ENCODE measurements around the gene CFAP119. TPM values are rescaled to one million over a fixed set of nuclear protein-coding genes. Genes with fewer than 3 reads are reported as not detected.

The CFAP119 gene
- total and polyA plus RNA-seq, 7 experiments from 2014 or later = 0.41 to 5.9 (median 2.8) TPM

DNA sequence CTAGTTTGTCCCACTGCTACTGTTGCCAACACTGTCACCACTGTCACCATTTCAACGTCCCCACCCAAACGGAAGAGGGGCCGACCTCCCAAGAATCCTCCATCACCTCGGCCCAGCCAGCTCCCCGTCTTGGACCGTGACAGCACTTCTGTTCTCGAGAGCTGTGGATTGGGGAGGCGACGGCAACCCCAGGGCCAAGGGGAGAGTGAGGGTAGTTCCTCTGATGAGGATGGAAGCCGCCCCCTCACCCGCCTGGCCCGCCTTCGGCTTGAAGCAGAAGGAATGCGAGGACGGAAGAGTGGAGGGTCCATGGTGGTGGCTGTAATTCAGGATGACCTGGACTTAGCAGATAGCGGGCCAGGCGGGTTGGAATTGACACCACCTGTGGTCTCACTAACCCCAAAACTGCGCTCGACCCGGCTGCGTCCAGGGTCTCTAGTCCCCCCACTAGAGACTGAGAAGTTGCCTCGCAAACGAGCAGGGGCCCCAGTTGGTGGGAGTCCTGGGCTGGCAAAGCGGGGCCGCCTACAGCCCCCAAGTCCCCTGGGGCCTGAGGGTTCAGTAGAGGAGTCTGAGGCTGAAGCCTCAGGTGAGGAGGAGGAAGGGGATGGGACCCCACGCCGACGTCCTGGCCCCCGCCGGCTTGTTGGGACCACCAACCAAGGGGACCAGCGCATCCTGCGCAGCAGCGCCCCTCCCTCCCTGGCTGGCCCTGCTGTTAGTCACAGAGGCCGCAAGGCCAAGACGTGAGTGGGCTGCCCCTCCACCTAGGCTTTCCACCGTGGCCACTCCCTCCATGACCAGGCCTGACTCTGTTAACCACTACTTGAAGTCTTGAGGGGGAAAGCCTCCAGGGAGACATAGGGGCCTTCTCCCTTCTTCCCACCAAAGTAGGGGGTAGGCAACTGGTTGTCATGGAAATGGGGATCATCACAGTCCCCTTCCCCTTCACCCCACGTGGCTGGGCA lies 22.6 kb downstream of the CFAP119 start:
- intact Hi-C loops (cut with micrococcal nuclease) = no loop called here
- no peak for DNase-seq
- peaks cover 7 to 45% (median 19%) of the 10 kb centered on the region in 5 donors for H3K36me3 Mint-ChIP-seq

DNA sequence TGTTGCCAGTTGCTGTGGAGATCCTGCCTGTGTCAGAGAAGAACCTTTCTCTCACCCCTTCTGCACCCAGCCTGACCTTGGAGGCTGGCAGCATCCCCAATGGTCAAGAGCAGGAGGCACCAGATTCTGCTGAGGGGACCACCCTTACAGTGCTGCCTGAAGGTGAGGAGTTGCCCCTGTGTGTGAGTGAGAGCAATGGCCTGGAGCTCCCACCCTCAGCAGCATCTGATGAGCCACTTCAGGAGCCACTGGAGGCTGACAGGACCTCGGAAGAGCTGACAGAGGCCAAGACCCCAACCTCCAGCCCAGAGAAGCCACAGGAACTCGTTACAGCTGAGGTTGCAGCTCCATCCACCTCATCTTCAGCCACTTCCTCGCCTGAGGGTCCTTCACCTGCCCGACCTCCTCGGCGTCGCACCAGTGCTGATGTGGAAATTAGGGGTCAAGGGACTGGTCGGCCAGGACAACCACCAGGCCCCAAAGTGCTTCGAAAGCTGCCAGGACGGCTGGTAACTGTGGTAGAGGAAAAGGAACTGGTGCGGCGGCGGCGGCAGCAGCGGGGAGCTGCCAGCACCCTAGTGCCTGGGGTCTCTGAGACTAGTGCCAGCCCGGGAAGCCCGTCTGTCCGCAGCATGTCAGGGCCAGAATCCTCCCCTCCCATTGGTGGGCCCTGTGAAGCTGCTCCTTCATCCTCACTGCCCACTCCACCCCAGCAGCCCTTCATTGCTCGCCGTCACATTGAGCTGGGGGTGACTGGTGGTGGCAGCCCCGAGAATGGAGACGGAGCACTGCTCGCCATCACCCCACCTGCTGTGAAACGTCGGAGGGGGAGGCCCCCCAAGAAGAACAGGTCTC lies 23.8 kb downstream of the CFAP119 start:
- intact Hi-C loops (cut with micrococcal nuclease) = no loop called here

More for the DNA sequence above, 22.6 kb downstream of the CFAP119 start:
- Mint-ChIP-seq H3K9me3 (no peaks in the 10 kb centered on the region), H3K27me3 (no peaks in the 10 kb centered on the region), H3K27ac (peak overlapping the region in 1 of 9 donors; percentile 33), H3K4me1 (peaks cover 6 to 15% (median 9%) of the 10 kb centered on the region in 7 donors), H3K4me3 (no peak overlapping the region)
- Histone ChIP-seq H3K4me1 (ENCODE audit: control insufficient read depth in 2 of 2, insufficient read depth in 2 of 2, low read length in 2 of 2) (no peaks in the 10 kb centered on the region), H3K9me3 (ENCODE audit: control insufficient read depth in 2 of 3, low read length in 3 of 3) (no peaks in the 10 kb centered on the region), H3K27me3 (ENCODE audit: control insufficient read depth in 2 of 2, insufficient read depth in 2 of 2, low read length in 2 of 2) (no peaks in the 10 kb centered on the region), H3K4me3 (ENCODE audit: low read length) (no peak overlapping the region), H3K36me3 (ENCODE audit: control insufficient read depth in 2 of 3, insufficient read depth in 3 of 3, low read length in 3 of 3) (peaks cover 17 to 72% (median 23%) of the 10 kb centered on the region in 3 experiments), H3K27ac (ENCODE audit: low read depth, low read length) (no peak overlapping the region)
- no peak for ATAC-seq
- POLR2A ChIA-PET = no interaction called here
- CTCF ChIA-PET = no interaction called here

DNA sequence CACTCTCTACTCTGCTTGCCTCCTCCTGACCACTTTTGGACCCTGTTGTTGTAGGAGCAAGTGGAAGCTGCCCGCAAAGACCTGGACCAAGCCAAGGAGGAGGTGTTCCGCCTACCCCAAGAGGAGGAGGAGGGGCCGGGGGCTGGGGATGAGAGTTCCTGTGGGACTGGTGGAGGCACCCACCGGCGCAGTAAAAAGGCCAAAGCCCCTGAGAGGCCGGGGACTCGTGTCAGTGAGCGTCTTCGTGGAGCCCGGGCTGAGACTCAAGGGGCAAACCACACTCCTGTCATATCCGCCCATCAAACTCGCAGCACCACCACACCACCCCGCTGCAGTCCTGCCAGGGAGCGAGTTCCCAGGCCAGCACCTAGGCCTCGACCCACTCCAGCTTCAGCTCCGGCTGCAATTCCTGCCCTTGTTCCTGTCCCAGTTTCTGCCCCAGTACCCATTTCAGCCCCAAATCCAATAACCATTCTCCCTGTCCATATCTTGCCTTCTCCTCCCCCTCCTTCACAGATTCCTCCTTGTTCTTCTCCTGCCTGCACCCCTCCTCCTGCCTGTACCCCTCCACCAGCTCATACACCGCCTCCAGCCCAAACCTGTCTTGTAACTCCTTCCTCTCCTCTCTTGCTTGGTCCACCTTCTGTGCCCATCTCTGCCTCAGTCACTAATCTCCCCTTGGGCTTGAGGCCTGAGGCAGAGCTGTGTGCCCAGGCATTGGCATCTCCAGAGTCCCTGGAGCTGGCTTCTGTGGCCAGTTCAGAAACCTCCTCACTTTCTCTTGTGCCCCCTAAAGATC lies 24.7 kb downstream of the CFAP119 start:
- Histone ChIP-seq H3K27me3 (ENCODE audit: control insufficient read depth in 2 of 2, insufficient read depth in 2 of 2, low read length in 2 of 2) (no peaks in the 10 kb centered on the region), H3K27ac (ENCODE audit: low read depth, low read length) (no peak overlapping the region), H3K4me1 (ENCODE audit: control insufficient read depth in 2 of 2, insufficient read depth in 2 of 2, low read length in 2 of 2) (no peaks in the 10 kb centered on the region), H3K9me3 (ENCODE audit: control insufficient read depth in 2 of 3, low read length in 3 of 3) (no peaks in the 10 kb centered on the region), H3K4me3 (ENCODE audit: low read length) (no peak overlapping the region), H3K36me3 (ENCODE audit: control insufficient read depth in 2 of 3, insufficient read depth in 3 of 3, low read length in 3 of 3) (peaks cover 27 to 79% (median 33%) of the 10 kb centered on the region in 3 experiments)
- ATAC-seq = no peak
- H3K9me3 Mint-ChIP-seq = no peaks in the 10 kb centered on the region
- no peak for DNase-seq
- peaks cover 7 to 53% (median 28%) of the 10 kb centered on the region in 5 donors for H3K36me3 Mint-ChIP-seq
- H3K4me3 Mint-ChIP-seq = no peak overlapping the region
- peak overlapping the region in 1 of 9 donors; percentile 41 for H3K27ac Mint-ChIP-seq
- ChIA-PET CTCF (interaction anchor here (0.6 kb wide), 1 partner anchor 20 kb away, joined by 3 read pairs; no protein-coding TSS in a partner anchor), POLR2A (interaction anchor here (1.0 to 3.3 kb wide), 2 partner anchors 8 to 10 kb away, joined by 4 to 15 read pairs; partner anchors contain the start of gene PHKG2)
- intact Hi-C loops (cut with micrococcal nuclease) = no loop called here
- no peaks in the 10 kb centered on the region for H3K27me3 Mint-ChIP-seq
- peaks cover 6 to 15% (median 9%) of the 10 kb centered on the region in 7 donors for H3K4me1 Mint-ChIP-seq

More for the DNA sequence above, 23.8 kb downstream of the CFAP119 start:
- Mint-ChIP-seq H3K4me1 (peaks cover 6 to 15% (median 9%) of the 10 kb centered on the region in 7 donors), H3K36me3 (peaks cover 7 to 50% (median 29%) of the 10 kb centered on the region in 5 donors), H3K27ac (peak overlapping the region in 2 of 9 donors; percentile 41 to 70), H3K4me3 (no peak overlapping the region), H3K27me3 (no peaks in the 10 kb centered on the region), H3K9me3 (no peaks in the 10 kb centered on the region)
- H3K9me3 ChIP-seq (ENCODE audit: control insufficient read depth in 2 of 3, low read length in 3 of 3) = no peaks in the 10 kb centered on the region
- no peaks in the 10 kb centered on the region for H3K4me1 ChIP-seq (ENCODE audit: control insufficient read depth in 2 of 2, insufficient read depth in 2 of 2, low read length in 2 of 2)
- ChIA-PET CTCF (interaction anchor here (0.6 kb wide), 1 partner anchor 20 kb away, joined by 3 read pairs; no protein-coding TSS in a partner anchor), POLR2A (interaction anchor here (0.7 to 3.3 kb wide), 3 partner anchors 9 to 172 kb away, joined by 3 to 15 read pairs (median 4); partner anchors contain the start of gene PHKG2)
- peaks cover 27 to 76% (median 30%) of the 10 kb centered on the region in 3 experiments for H3K36me3 ChIP-seq (ENCODE audit: control insufficient read depth in 2 of 3, insufficient read depth in 3 of 3, low read length in 3 of 3)
- ATAC-seq = no peak
- DNase-seq = no peak
- H3K27me3 ChIP-seq (ENCODE audit: control insufficient read depth in 2 of 2, insufficient read depth in 2 of 2, low read length in 2 of 2) = no peaks in the 10 kb centered on the region
- no peak overlapping the region for H3K27ac ChIP-seq (ENCODE audit: low read depth, low read length)
- H3K4me3 ChIP-seq (ENCODE audit: low read length) = no peak overlapping the region

DNA sequence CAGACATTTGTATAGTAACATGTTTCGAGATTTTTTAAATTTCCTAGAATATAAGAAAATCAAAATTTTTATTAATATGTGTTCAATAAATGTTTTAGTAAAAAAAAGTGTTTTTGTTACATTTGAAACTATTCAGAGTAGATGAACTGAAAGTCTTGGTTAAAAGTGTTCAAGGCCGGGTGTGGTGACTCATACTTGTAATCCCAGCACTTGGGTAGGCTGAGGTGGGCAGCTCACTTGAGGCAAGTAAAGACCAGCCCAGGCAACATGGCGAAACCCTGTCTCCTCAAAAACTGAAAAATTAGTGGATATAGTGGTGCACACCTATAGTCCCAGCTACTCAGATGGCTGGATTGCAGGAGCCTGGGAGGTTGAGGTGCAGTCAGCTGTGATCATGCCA lies 30.5 kb downstream of the CFAP119 start:
- no peak overlapping the region for H3K4me3 ChIP-seq (ENCODE audit: low read length)
- intact Hi-C loops (cut with micrococcal nuclease) = no loop called here
- H3K27ac ChIP-seq (ENCODE audit: low read depth, low read length) = no peak overlapping the region
- H3K4me3 Mint-ChIP-seq = no peak overlapping the region
- H3K36me3 ChIP-seq (ENCODE audit: control insufficient read depth in 2 of 3, insufficient read depth in 3 of 3, low read length in 3 of 3) = peaks cover 20 to 77% (median 31%) of the 10 kb centered on the region in 3 experiments
- H3K4me1 Mint-ChIP-seq = peaks cover 0 to 12% (median 2%) of the 10 kb centered on the region in 7 donors
- H3K4me1 ChIP-seq (ENCODE audit: control insufficient read depth in 2 of 2, insufficient read depth in 2 of 2, low read length in 2 of 2) = no peaks in the 10 kb centered on the region
- no peaks in the 10 kb centered on the region for H3K9me3 Mint-ChIP-seq
- no peaks in the 10 kb centered on the region for H3K27me3 ChIP-seq (ENCODE audit: control insufficient read depth in 2 of 2, insufficient read depth in 2 of 2, low read length in 2 of 2)
- H3K9me3 ChIP-seq (ENCODE audit: control insufficient read depth in 2 of 3, low read length in 3 of 3) = no peaks in the 10 kb centered on the region
- ATAC-seq (no peak), DNase-seq (no peak)
- peak overlapping the region in 1 of 9 donors; percentile 14 for H3K27ac Mint-ChIP-seq
- ChIA-PET CTCF (no interaction called here), POLR2A (interaction anchor here (0.7 kb wide), 1 partner anchor 21 kb away, joined by 3 read pairs; no protein-coding TSS in a partner anchor)
- H3K36me3 Mint-ChIP-seq = peaks cover 0 to 50% (median 30%) of the 10 kb centered on the region in 5 donors
- H3K27me3 Mint-ChIP-seq = no peaks in the 10 kb centered on the region

DNA sequence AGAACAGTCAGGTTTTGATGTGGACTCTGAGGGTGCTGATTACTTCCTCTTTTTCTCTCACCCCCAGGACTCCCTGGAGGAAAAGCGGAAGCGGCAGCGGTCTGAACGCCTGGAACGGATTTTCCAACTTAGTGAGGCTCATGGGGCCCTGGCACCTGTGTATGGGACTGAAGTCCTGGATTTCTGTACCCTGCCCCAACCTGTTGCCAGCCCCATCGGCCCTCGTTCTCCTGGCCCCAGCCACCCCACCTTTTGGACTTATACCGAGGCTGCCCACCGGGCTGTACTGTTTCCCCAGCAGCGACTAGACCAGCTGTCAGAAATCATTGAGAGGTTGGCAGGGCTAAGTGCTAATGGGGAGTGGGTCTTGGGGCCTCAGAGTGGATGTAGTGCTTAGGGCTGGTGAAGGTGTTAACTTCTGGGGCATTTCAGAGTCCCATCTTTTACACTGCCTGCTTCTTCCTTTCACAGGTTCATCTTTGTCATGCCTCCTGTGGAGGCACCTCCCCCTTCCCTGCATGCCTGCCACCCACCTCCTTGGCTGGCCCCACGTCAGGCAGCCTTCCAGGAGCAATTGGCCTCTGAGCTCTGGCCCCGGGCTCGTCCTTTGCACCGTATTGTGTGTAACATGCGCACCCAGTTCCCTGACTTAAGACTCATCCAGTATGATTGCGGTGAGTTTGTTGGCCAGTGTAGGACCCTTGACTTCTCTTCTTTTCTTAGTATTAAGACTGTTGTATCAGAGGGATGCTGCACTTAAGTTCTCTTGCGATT lies 32.8 kb downstream of the CFAP119 start:
- Mint-ChIP-seq H3K27ac (peak overlapping the region in 2 of 9 donors; percentile 29 to 50), H3K4me1 (peaks cover 0 to 15% (median 5%) of the 10 kb centered on the region in 7 donors), H3K4me3 (no peak overlapping the region), H3K9me3 (no peaks in the 10 kb centered on the region), H3K27me3 (no peaks in the 10 kb centered on the region), H3K36me3 (peaks cover 5 to 50% (median 32%) of the 10 kb centered on the region in 5 donors)
- no peaks in the 10 kb centered on the region for H3K9me3 ChIP-seq (ENCODE audit: control insufficient read depth in 2 of 3, low read length in 3 of 3)
- no peak overlapping the region for H3K4me3 ChIP-seq (ENCODE audit: low read length)
- no peak for DNase-seq
- H3K4me1 ChIP-seq (ENCODE audit: control insufficient read depth in 2 of 2, insufficient read depth in 2 of 2, low read length in 2 of 2) = no peaks in the 10 kb centered on the region
- H3K27ac ChIP-seq (ENCODE audit: low read depth, low read length) = no peak overlapping the region
- CTCF ChIA-PET = no interaction called here
- no peaks in the 10 kb centered on the region for H3K27me3 ChIP-seq (ENCODE audit: control insufficient read depth in 2 of 2, insufficient read depth in 2 of 2, low read length in 2 of 2)
- H3K36me3 ChIP-seq (ENCODE audit: control insufficient read depth in 2 of 3, insufficient read depth in 3 of 3, low read length in 3 of 3) = peaks cover 15 to 81% (median 23%) of the 10 kb centered on the region in 3 experiments
- POLR2A ChIA-PET = interaction anchor here (0.8 kb wide), 1 partner anchor 9 kb away, joined by 4 read pairs; no protein-coding TSS in a partner anchor
- intact Hi-C loops (cut with micrococcal nuclease) = no loop called here
- ATAC-seq = no peak
